Esophagus muscularis mucosa (tissue), 4 donors: Measurements from ENCODE around the gene HSBP1L1. TPM values are rescaled to one million over a fixed set of nuclear protein-coding genes. Genes with fewer than 3 reads are reported as not detected.

Experiments
- DNase-seq: peaks from one replicate; pipeline ENCODE4 v3.0.0-alpha.2; 2017; ENCODE audit errors: extremely low spot score
- H3K27ac ChIP-seq, 4 donors: fragments of 200-600 bp; sonication (generic); replicated peaks in 1 of 4; 1 replicate in 3 of 4; 2 replicates in 1 of 4; pipeline ENCODE4 v1.5.1; 2016 to 2019; ENCODE audit warnings: mild to moderate bottlenecking in 1 of 4
- H3K27me3 ChIP-seq, 4 donors: fragments of 200-600 bp; sonication (generic); one replicate each; pipeline versions ENCODE4 v1.5.1 to v1.6.0; 2016 to 2019
- H3K36me3 ChIP-seq, 4 donors: fragments of 200-600 bp; sonication (generic); one replicate each; pipeline ENCODE4 v1.5.1; 2016 to 2019
- H3K4me1 ChIP-seq, 4 donors: fragments of 200-600 bp; sonication (generic); one replicate each; pipeline ENCODE4 v1.5.1; 2016 to 2019
- H3K4me3 ChIP-seq, 4 donors: fragments of 200-600 bp; sonication (generic); 1 replicate in 2 of 4; 2 replicates in 2 of 4; pipeline ENCODE4 v1.5.1; 2016 to 2019; ENCODE audit warnings: mild to moderate bottlenecking in 4 of 4, moderate library complexity in 1 of 4
- H3K9me3 ChIP-seq, 4 donors: fragments of 200-600 bp; sonication (generic); 1 replicate in 3 of 4; 2 replicates in 1 of 4; pipeline ENCODE4 v1.5.1; 2016 to 2019
- EP300 ChIP-seq: sonication (generic); formaldehyde crosslinking; IDR thresholded peaks from one replicate; pipeline ENCODE4 v1.6.1; 2017; ENCODE audit warnings: antibody characterized with exemption
- POLR2A ChIP-seq: fragments of 450-650 bp; IDR thresholded peaks from one replicate; pipeline ENCODE4 v1.6.1; 2017; ENCODE audit warnings: antibody characterized with exemption, moderate library complexity, mild to moderate bottlenecking, low read depth
- POLR2AphosphoS5 ChIP-seq, 2 donors: sonication (generic); formaldehyde crosslinking; IDR thresholded peaks; one replicate each; pipeline ENCODE4 v1.6.1; 2017; ENCODE audit warnings: antibody characterized with exemption in 2 of 2
- WGBS: methylation state at CpG from one replicate; pipeline ENCODE4 v1.1.5; 2018; 5-methylcytosine and 5-hydroxymethylcytosine counted together
- intact Hi-C: fragments of 100-400 bp; cut with DNase I; formaldehyde crosslinking; loops from one replicate; pipeline ENCODE4 v1.15.1; 2023
- total RNA-seq, 4 donors: library from RNA; depleted of rRNA; stranded (reverse); fragments of >200 nt; gene quantifications; one replicate each; pipeline versions ENCODE4 v1.1.0 to v1.2.1, GENCODE V29; 2016
- TF ChIP-seq, protein P1 (sequence below), 3 experiments: fragments of 200-600 bp in 2 of 3; fragments of 450-650 bp in 1 of 3; sonication (generic) in 2 of 3; IDR thresholded peaks; one replicate each; pipeline ENCODE4 v1.5.1; 2017 to 2019; ENCODE audit warnings: antibody characterized with exemption in 3 of 3, mild to moderate bottlenecking in 2 of 3, moderate library complexity in 1 of 3

HSBP1L1 gene
- total RNA-seq, 4 donors from 2014 or later: 4.6 to 7.2 (median 6.6) TPM

DNA sequence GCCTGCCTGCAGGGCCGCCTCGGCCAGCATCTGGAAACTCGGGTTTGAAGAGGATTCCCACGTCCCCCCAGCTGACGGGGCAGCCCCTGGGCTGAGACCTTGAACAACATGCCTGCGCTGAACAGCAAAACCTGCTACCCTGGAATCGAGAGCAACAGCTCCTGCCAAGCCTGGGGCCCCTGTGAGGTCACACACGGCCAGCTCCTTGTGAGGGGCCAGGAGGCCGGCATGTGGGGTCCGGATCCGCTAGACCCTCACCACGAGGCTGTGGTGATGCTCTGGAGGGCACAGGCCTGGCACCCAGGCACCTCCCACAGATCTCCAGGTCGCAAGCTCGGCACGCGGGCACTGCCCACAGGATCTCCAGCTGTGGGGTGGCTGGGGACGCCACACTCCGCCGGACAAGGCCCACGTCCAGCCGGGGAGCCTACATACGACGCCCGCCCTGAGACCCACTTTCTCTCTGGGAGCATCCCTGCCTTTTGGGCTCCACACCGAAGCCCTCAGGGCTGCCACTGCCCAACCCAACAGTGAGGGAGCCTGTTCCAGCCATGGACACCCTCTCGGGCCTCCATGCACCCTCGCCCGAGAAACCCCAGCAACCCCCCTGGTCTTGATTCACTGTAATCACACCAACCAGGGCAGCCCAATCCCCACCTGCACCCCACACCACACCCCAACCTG lies 47.1 kb upstream of the HSBP1L1 start:
- H3K4me3 ChIP-seq: no peak overlapping the region
- peaks cover 17 to 71% (median 65%) of the 10 kb centered on the region in 4 donors for H3K36me3 ChIP-seq
- no peaks in the 10 kb centered on the region for H3K27me3 ChIP-seq
- TF ChIP-seq POLR2AphosphoS5 (IDR thresholded peaks at IDR 0.05) (no peak), EP300 (no peak), POLR2A (no peak)
- TF ChIP-seq, protein P1, sequence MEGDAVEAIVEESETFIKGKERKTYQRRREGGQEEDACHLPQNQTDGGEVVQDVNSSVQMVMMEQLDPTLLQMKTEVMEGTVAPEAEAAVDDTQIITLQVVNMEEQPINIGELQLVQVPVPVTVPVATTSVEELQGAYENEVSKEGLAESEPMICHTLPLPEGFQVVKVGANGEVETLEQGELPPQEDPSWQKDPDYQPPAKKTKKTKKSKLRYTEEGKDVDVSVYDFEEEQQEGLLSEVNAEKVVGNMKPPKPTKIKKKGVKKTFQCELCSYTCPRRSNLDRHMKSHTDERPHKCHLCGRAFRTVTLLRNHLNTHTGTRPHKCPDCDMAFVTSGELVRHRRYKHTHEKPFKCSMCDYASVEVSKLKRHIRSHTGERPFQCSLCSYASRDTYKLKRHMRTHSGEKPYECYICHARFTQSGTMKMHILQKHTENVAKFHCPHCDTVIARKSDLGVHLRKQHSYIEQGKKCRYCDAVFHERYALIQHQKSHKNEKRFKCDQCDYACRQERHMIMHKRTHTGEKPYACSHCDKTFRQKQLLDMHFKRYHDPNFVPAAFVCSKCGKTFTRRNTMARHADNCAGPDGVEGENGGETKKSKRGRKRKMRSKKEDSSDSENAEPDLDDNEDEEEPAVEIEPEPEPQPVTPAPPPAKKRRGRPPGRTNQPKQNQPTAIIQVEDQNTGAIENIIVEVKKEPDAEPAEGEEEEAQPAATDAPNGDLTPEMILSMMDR (IDR thresholded peaks at IDR 0.05): no peak
- no peaks in the 10 kb centered on the region for H3K9me3 ChIP-seq
- H3K4me1 ChIP-seq: no peaks in the 10 kb centered on the region
- intact Hi-C loops: no loop called here
- DNase-seq: no peak
- 96% methylated on average over 16 of the region's 28 CpGs for WGBS
- H3K27ac ChIP-seq: no peak overlapping the region

GRCh38 chr18:79917853-79918614 lies 46.4 kb upstream of the HSBP1L1 start:
- intact Hi-C loops: no loop called here

DNA sequence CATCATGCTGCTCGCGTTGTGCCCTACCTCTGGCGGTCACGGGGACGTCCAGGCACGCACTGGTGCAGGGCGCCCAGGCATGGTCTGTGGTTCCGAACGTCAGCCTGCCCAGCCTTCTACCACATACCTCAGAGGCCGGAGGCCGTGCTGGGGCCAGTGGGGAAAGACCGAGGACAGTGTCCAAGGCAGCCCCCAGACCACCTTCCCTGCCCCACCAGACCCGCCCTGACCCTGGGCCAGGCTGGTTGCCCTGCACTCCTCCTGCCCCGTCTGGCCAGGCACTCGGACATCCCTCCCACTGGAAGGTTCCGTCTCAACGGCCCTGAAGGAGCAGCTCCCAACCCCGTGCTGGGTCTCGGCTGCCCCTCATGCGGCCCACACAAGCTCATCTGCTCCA lies 45.8 kb upstream of the HSBP1L1 start:
- H3K9me3 ChIP-seq: no peaks in the 10 kb centered on the region
- H3K4me1 ChIP-seq: peaks cover 0 to 3% (median 1%) of the 10 kb centered on the region in 4 donors
- H3K27me3 ChIP-seq: no peaks in the 10 kb centered on the region
- no peak overlapping the region for H3K27ac ChIP-seq
- TF ChIP-seq POLR2A (no peak), EP300 (no peak), POLR2AphosphoS5 (IDR thresholded peaks at IDR 0.05) (no peak)
- TF ChIP-seq, protein P1 (IDR thresholded peaks at IDR 0.05): no peak
- no peak for DNase-seq
- H3K4me3 ChIP-seq: no peak overlapping the region
- 93% methylated on average over 8 of the region's 20 CpGs for WGBS
- peaks cover 17 to 65% (median 55%) of the 10 kb centered on the region in 4 donors for H3K36me3 ChIP-seq
- intact Hi-C loops: no loop called here

More at GRCh38 chr18:79917853-79918614, 46.4 kb upstream of the HSBP1L1 start:
- WGBS: 95% methylated on average over 19 of the region's 25 CpGs
- H3K4me1 ChIP-seq: peaks cover 0 to 3% (median 0%) of the 10 kb centered on the region in 4 donors
- H3K9me3 ChIP-seq: no peaks in the 10 kb centered on the region
- H3K4me3 ChIP-seq: no peak overlapping the region
- H3K27ac ChIP-seq: no peak overlapping the region
- H3K36me3 ChIP-seq: peaks cover 17 to 68% (median 59%) of the 10 kb centered on the region in 4 donors
- H3K27me3 ChIP-seq: no peaks in the 10 kb centered on the region
- DNase-seq: no peak
- TF ChIP-seq, protein P1 (IDR thresholded peaks at IDR 0.05): no peak
- TF ChIP-seq POLR2AphosphoS5 (IDR thresholded peaks at IDR 0.05) (no peak), EP300 (no peak), POLR2A (no peak)

DNA sequence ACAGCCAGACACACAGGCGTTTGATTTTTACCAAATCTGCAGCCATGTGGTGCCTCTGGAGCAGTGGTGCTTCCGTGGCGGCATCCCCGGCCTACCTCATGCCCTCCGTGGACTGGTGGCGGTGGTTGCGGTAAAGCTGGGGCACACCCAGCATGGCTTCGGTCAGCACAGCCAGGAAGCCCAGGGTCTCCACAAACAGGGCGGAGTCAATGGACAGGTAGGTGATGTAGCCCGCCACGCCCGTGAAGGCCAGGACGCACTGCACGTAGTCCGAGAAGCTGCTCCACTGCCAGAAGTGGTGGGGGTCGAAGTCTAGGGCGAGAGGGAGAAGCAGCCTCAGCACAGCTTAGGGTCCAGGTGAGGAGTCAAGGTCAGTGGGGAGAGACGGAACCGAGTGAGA lies 45.4 kb upstream of the HSBP1L1 start:
- intact Hi-C loops: no loop called here
- Histone ChIP-seq H3K36me3 (peaks cover 17 to 62% (median 50%) of the 10 kb centered on the region in 4 donors), H3K4me1 (peaks cover 2 to 8% (median 3%) of the 10 kb centered on the region in 4 donors), H3K4me3 (no peak overlapping the region), H3K9me3 (no peaks in the 10 kb centered on the region), H3K27ac (no peak overlapping the region), H3K27me3 (no peaks in the 10 kb centered on the region)
- TF ChIP-seq POLR2A (no peak), EP300 (no peak), POLR2AphosphoS5 (IDR thresholded peaks at IDR 0.05) (no peak)
- TF ChIP-seq, protein P1 (IDR thresholded peaks at IDR 0.05): no peak
- 97% methylated on average over 18 of the region's 19 CpGs for WGBS
- no peak for DNase-seq
